GM12874 (cell line): Measurements from ENCODE around the gene ARPP21.

Source experiments
- CTCF ChIP-seq: IDR thresholded peaks from 2 replicates; pipeline ENCODE4 v1.5.1; 2011; ENCODE audit warnings: low read depth, mild to moderate bottlenecking, control low read depth, low read length, moderate library complexity; ENCODE audit not compliant: insufficient read depth

Gene ARPP21

GRCh38 chr3:35773417-35773816, 134.1 kb downstream of the ARPP21 start:
- TF ChIP-seq CTCF: no peak

- no peak for TF ChIP-seq CTCF
Measured at GRCh38 chr3:35776346-35776745, 137.0 kb downstream of the ARPP21 start.

- no peak for TF ChIP-seq CTCF
Measured at GRCh38 chr3:35777065-35777464, 137.7 kb downstream of the ARPP21 start.

GRCh38 chr3:35777563-35778554, 138.5 kb downstream of the ARPP21 start:
- TF ChIP-seq CTCF: no peak

- TF ChIP-seq CTCF: no peak
Measured at GRCh38 chr3:35779611-35780010, 140.3 kb downstream of the ARPP21 start.

- no peak for TF ChIP-seq CTCF
Measured at GRCh38 chr3:35780800-35781199, 141.5 kb downstream of the ARPP21 start.

GRCh38 chr3:35781558-35781957, 142.2 kb downstream of the ARPP21 start:
- TF ChIP-seq CTCF: no peak
